ENCODE data around the gene BDP1.

Gene BDP1

DNA sequence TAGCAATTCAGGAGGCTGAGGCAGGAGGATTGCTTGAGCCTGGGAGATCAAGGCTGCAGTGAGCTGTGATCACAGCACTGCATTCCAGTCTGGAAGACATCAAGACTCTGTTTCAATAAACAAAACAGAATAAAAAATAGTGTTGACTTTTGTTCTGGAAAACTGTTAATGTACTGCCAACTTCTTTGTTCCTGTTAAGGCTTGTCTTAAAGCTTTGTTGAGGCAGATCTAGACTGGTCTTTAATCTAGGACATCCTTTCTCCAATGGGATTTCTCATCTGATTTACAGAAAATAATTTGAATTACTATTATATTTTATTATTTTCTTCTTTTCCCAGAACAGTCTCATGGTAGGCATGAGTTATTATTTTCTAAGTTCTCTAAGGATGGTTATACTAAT lies 26.0 kb downstream of the BDP1 start:
- no peaks in the 10 kb centered on the region for H3K27me3 ChIP-seq (ENCODE audit: low read length)
- 0 out of 2 replicates have a peak, but pooled peaks cover 5% of the 10 kb centered on the region for H4K20me1 ChIP-seq (ENCODE audit: low read depth, low read length)
- TF ChIP-seq EZH2phosphoT487 (conservative IDR thresholded peaks at IDR 0.05; ENCODE audit: low read length) (no peak), CTCF (IDR thresholded peaks at IDR 0.05; ENCODE audit: insufficient read depth, low read length, poor library complexity, severe bottlenecking) (no peak)
- no peak overlapping the region for H3K27ac ChIP-seq (ENCODE audit: low read depth, low read length)
- H2AFZ ChIP-seq (ENCODE audit: low read depth, low read length, severe bottlenecking) = no peak overlapping the region
- H3K4me2 ChIP-seq (ENCODE audit: low read depth, low read length, poor library complexity, severe bottlenecking) = no peak overlapping the region
- H3F3A ChIP-seq (ENCODE audit: insufficient read depth) = no peaks in the 10 kb centered on the region; the same call in 1 of the 2 replicates
- no peaks in the 10 kb centered on the region for H3K9me3 ChIP-seq (ENCODE audit: insufficient read depth, low read length)
- no peaks in the 10 kb centered on the region; the same call in 1 of the 2 replicates for H3K79me2 ChIP-seq (ENCODE audit: insufficient read depth, low read length)
- H3K9me2 ChIP-seq (replicated peaks; ENCODE audit: insufficient read depth, low read length) = no peaks in the 10 kb centered on the region
- no peak overlapping the region for H3K9ac ChIP-seq (ENCODE audit: low read length)
- H3K36me3 ChIP-seq (ENCODE audit: low read length) = peaks cover 34% of the 10 kb centered on the region; the same call in 1 of the 2 replicates
- no peak overlapping the region for H3K4me3 ChIP-seq (ENCODE audit: insufficient read depth, low read length, poor library complexity, severe bottlenecking)

- Histone ChIP-seq H3K36me3 (ENCODE audit: low read length) (peaks cover 37% of the 10 kb centered on the region; the same call in 1 of the 2 replicates), H3K4me2 (ENCODE audit: low read depth, low read length, poor library complexity, severe bottlenecking) (no peak overlapping the region)
These were observed 26.7 kb downstream of the BDP1 start for GRCh38 chr5:71482132-71482531.

DNA sequence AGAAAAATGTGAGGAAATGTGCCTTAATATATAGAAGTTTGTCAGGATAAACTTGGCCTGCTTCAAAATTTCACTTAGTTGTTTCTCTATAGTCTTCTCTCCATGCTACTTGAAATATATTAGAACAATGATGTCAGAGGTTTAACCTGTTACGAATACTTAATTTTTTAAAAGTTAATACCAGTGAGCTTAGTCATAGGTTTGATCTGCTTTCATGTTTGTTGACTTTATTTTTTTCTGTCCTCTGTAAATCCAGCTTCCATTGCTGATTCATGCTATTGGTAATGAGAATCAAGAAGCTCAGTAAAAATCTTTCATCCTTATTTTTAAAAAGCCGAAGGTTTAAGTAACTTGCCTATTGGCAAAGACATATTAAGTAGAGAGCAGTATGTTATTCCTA lies 27.9 kb downstream of the BDP1 start:
- H3K9me3 ChIP-seq (ENCODE audit: insufficient read depth, low read length) = no peaks in the 10 kb centered on the region
- H3K27ac ChIP-seq (ENCODE audit: low read depth, low read length) = no peak overlapping the region
- no peak overlapping the region for H2AFZ ChIP-seq (ENCODE audit: low read depth, low read length, severe bottlenecking)
- H3K27me3 ChIP-seq (ENCODE audit: low read length) = no peaks in the 10 kb centered on the region
- H3K79me2 ChIP-seq (ENCODE audit: insufficient read depth, low read length) = no peaks in the 10 kb centered on the region; the same call in 1 of the 2 replicates
- H3F3A ChIP-seq (ENCODE audit: insufficient read depth) = no peaks in the 10 kb centered on the region; the same call in 1 of the 2 replicates
- H4K20me1 ChIP-seq (ENCODE audit: low read depth, low read length) = 0 out of 2 replicates have a peak, but pooled peaks cover 5% of the 10 kb centered on the region
- no peak overlapping the region for H3K4me2 ChIP-seq (ENCODE audit: low read depth, low read length, poor library complexity, severe bottlenecking)
- no peaks in the 10 kb centered on the region for H3K9me2 ChIP-seq (replicated peaks; ENCODE audit: insufficient read depth, low read length)
- H3K9ac ChIP-seq (ENCODE audit: low read length) = no peak overlapping the region
- no peak overlapping the region for H3K4me3 ChIP-seq (ENCODE audit: insufficient read depth, low read length, poor library complexity, severe bottlenecking)
- peaks cover 40% of the 10 kb centered on the region for H3K36me3 ChIP-seq (ENCODE audit: low read length)
- TF ChIP-seq CTCF (IDR thresholded peaks at IDR 0.05; ENCODE audit: insufficient read depth, low read length, poor library complexity, severe bottlenecking) (no peak), EZH2phosphoT487 (conservative IDR thresholded peaks at IDR 0.05; ENCODE audit: low read length) (no peak)

More at GRCh38 chr5:71482132-71482531, 26.7 kb downstream of the BDP1 start:
- H3K9me3 ChIP-seq (ENCODE audit: insufficient read depth, low read length) = no peaks in the 10 kb centered on the region
- no peak overlapping the region for H2AFZ ChIP-seq (ENCODE audit: low read depth, low read length, severe bottlenecking)
- H3K27me3 ChIP-seq (ENCODE audit: low read length) = no peaks in the 10 kb centered on the region
- TF ChIP-seq EZH2phosphoT487 (conservative IDR thresholded peaks at IDR 0.05; ENCODE audit: low read length) = no peak
- no peak for TF ChIP-seq CTCF (IDR thresholded peaks at IDR 0.05; ENCODE audit: insufficient read depth, low read length, poor library complexity, severe bottlenecking)
- H3K4me3 ChIP-seq (ENCODE audit: insufficient read depth, low read length, poor library complexity, severe bottlenecking) = no peak overlapping the region
- H3K27ac ChIP-seq (ENCODE audit: low read depth, low read length) = no peak overlapping the region
- H4K20me1 ChIP-seq (ENCODE audit: low read depth, low read length) = 0 out of 2 replicates have a peak, but pooled peaks cover 5% of the 10 kb centered on the region
- H3K79me2 ChIP-seq (ENCODE audit: insufficient read depth, low read length) = no peaks in the 10 kb centered on the region; the same call in 1 of the 2 replicates
- no peaks in the 10 kb centered on the region; the same call in 1 of the 2 replicates for H3F3A ChIP-seq (ENCODE audit: insufficient read depth)
- no peak overlapping the region for H3K9ac ChIP-seq (ENCODE audit: low read length)
- H3K9me2 ChIP-seq (replicated peaks; ENCODE audit: insufficient read depth, low read length) = no peaks in the 10 kb centered on the region
